Aorta (tissue), 5 donors: ENCODE measurements around the gene MYO3B. TPM values are rescaled to one million over a fixed set of nuclear protein-coding genes. Genes with fewer than 3 reads are reported as not detected.

Source experiments
- ATAC-seq: fragments of 200-7000 bp; cut with Tn5 transposase; one replicate; pipeline ENCODE4 v1.9.1; 2022; ENCODE audit warnings: moderate library complexity; ENCODE audit not compliant: low FRiP score
- DNase-seq, 2 donors: peaks; one replicate each; pipeline ENCODE4 v3.0.0-alpha.2; 2020
- H3K27ac ChIP-seq, 2 donors: one replicate each; pipeline ENCODE4 v1.5.1; 2013; ENCODE audit warnings: low read length in 2 of 2, mild to moderate bottlenecking in 2 of 2, moderate library complexity in 2 of 2, control low read depth in 1 of 2, inconsistent platforms in 1 of 2, low read depth in 1 of 2
- H3K27me3 ChIP-seq, 2 donors: one replicate each; pipeline ENCODE4 v1.6.1; 2013; ENCODE audit warnings: control low read depth in 1 of 2, low read length in 1 of 2, mild to moderate bottlenecking in 1 of 2, moderate library complexity in 1 of 2; ENCODE audit not compliant: insufficient read depth in 2 of 2, control insufficient read depth in 1 of 2
- H3K36me3 ChIP-seq, 2 donors: one replicate each; pipeline ENCODE4 v1.6.1; 2013; ENCODE audit warnings: control low read depth in 1 of 2, low read length in 1 of 2, mild to moderate bottlenecking in 1 of 2; ENCODE audit not compliant: insufficient read depth in 2 of 2, control insufficient read depth in 1 of 2
- H3K4me1 ChIP-seq, 2 donors: one replicate each; pipeline ENCODE4 v1.6.1; 2013; ENCODE audit warnings: low read length in 2 of 2, control low read depth in 1 of 2, mild to moderate bottlenecking in 1 of 2, moderate library complexity in 1 of 2; ENCODE audit not compliant: insufficient read depth in 2 of 2, control insufficient read depth in 1 of 2
- H3K4me3 ChIP-seq, 2 donors: one replicate each; pipeline ENCODE4 v1.5.1; 2013; ENCODE audit warnings: low read length in 2 of 2, control low read depth in 1 of 2, mild to moderate bottlenecking in 1 of 2
- H3K9me3 ChIP-seq: one replicate; pipeline ENCODE4 v1.6.1; 2013; ENCODE audit warnings: mild to moderate bottlenecking, low read length; ENCODE audit not compliant: control insufficient read depth
- WGBS, 2 donors: extraction: QIAGEN DNeasy Blood & Tissue Kit; methylation state at CpG; one replicate each; pipeline ENCODE4 v1.1.7; 2013; 5-methylcytosine and 5-hydroxymethylcytosine counted together
- intact Hi-C, 2 donors: fragments of 100-400 bp; cut with DNase I; formaldehyde crosslinking; loops; one replicate each; pipeline versions ENCODE4 v1.14.2 to v1.15.0; 2022
- polyA plus RNA-seq, 2 donors: library from polyadenylated mRNA; stranded (reverse); fragments of 200-250 nt; gene quantifications; one replicate each; pipeline ENCODE4 v1.2.3, GENCODE V29; 2013
- total RNA-seq, 2 donors: library from RNA; stranded (reverse); fragmentation: NEBNext Ultra II Directional; extraction: Animal tissue kit (Norgen Biotek cat#: 25700); gene quantifications; one replicate each; pipeline ENCODE4 v1.2.1, GENCODE V29; 2021
- donor health status: healthy with polysubstance abuse.
- donor health status: Bipolar disorder and iron deficiency.
- donor health status: DM: no; HTN: no; CAD: no.
- donor health status: DM: no; HTN: no; CAD: no.
- donor health status: DM: yes; HTN: yes; CAD: no.

Gene MYO3B
- total and polyA plus RNA-seq, 4 donors, result 0.05 to 0.32 TPM; not detected in 2

- H3K27me3 ChIP-seq, result peaks cover 0 to 4% of the 10 kb centered on the region in 2 donors
Measured at GRCh38 chr2:170518911-170519310, 341.0 kb downstream of the MYO3B start.

GRCh38 chr2:170521299-170521698, 343.4 kb downstream of the MYO3B start:
- H3K4me3 ChIP-seq, result no peak overlapping the region
- H3K4me1 ChIP-seq, result peaks cover 3 to 9% of the 10 kb centered on the region in 2 donors
- H3K36me3 ChIP-seq, result no peaks in the 10 kb centered on the region
- ATAC-seq (no peak), DNase-seq (no peak)
- no peak overlapping the region for H3K27ac ChIP-seq
- 92 to 97% methylated on average over 2 of the region's 2 CpGs for WGBS, 2 donors
- H3K9me3 ChIP-seq, result no peaks in the 10 kb centered on the region
- H3K27me3 ChIP-seq, result peaks cover 0 to 4% of the 10 kb centered on the region in 2 donors
- intact Hi-C loops, result no loop called here

More at GRCh38 chr2:170518911-170519310, 341.0 kb downstream of the MYO3B start:
- DNase-seq, result no peak
- WGBS, 2 donors, result 75 to 88% methylated on average over 2 of the region's 2 CpGs
- no peaks in the 10 kb centered on the region for H3K4me1 ChIP-seq
- no peak overlapping the region for H3K4me3 ChIP-seq
- H3K36me3 ChIP-seq, result no peaks in the 10 kb centered on the region
- H3K27ac ChIP-seq, result no peak overlapping the region
- no peaks in the 10 kb centered on the region for H3K9me3 ChIP-seq
- ATAC-seq, result no peak
- intact Hi-C loops, result no loop called here

GRCh38 chr2:170523506-170523905, 345.6 kb downstream of the MYO3B start:
- no peak for DNase-seq
- H3K4me3 ChIP-seq, result no peak overlapping the region
- 87 to 89% methylated on average over 4 of the region's 4 CpGs for WGBS, 2 donors
- peaks cover 0 to 4% of the 10 kb centered on the region in 2 donors for H3K27me3 ChIP-seq
- no peaks in the 10 kb centered on the region for H3K9me3 ChIP-seq
- H3K4me1 ChIP-seq, result peaks cover 3 to 12% of the 10 kb centered on the region in 2 donors
- no peak overlapping the region for H3K27ac ChIP-seq
- intact Hi-C loops, result loop anchor here in 1 of 2 donors (1.0 kb wide), 1 partner anchor 17 kb away; no protein-coding TSS in a partner anchor
- ATAC-seq, result no peak
- H3K36me3 ChIP-seq, result no peaks in the 10 kb centered on the region

GRCh38 chr2:170524828-170525565, 347.1 kb downstream of the MYO3B start:
- Histone ChIP-seq H3K4me1 (peaks cover 3 to 12% of the 10 kb centered on the region in 2 donors), H3K27me3 (no peaks in the 10 kb centered on the region), H3K27ac (no peak overlapping the region), H3K4me3 (no peak overlapping the region), H3K9me3 (no peaks in the 10 kb centered on the region), H3K36me3 (no peaks in the 10 kb centered on the region)
- intact Hi-C loops, result no loop called here
- 8 to 10% methylated on average over 2 of the region's 2 CpGs for WGBS, 2 donors
- ATAC-seq (no peak), DNase-seq (no peak)

- WGBS, 2 donors, result 15% methylated on average over 5 of the region's 5 CpGs
- ATAC-seq, result peak; percentile 87
- H3K27ac ChIP-seq, result peak overlapping the region in 1 of 2 donors; percentile 85
- DNase-seq, result peak; percentile 87 to 89
- H3K9me3 ChIP-seq, result no peaks in the 10 kb centered on the region
- no peaks in the 10 kb centered on the region for H3K36me3 ChIP-seq
- H3K4me3 ChIP-seq, result no peak overlapping the region
- peaks cover 3 to 13% of the 10 kb centered on the region in 2 donors for H3K4me1 ChIP-seq
- intact Hi-C loops, result no loop called here
- H3K27me3 ChIP-seq, result no peaks in the 10 kb centered on the region
Measured at GRCh38 chr2:170525566-170525900, 347.6 kb downstream of the MYO3B start.

- Histone ChIP-seq H3K27ac (peak overlapping the region in 1 of 2 donors; percentile 59), H3K27me3 (no peaks in the 10 kb centered on the region), H3K4me3 (peak overlapping the region in 1 of 2 donors; percentile 24), H3K4me1 (peaks cover 3 to 9% of the 10 kb centered on the region in 2 donors), H3K9me3 (no peaks in the 10 kb centered on the region), H3K36me3 (no peaks in the 10 kb centered on the region)
- DNase-seq, result peak; percentile 70 to 85
- ATAC-seq, result peak; percentile 80
- 2 to 3% methylated on average over 7 of the region's 7 CpGs for whole genome bisulfite sequencing, 2 donors
- intact Hi-C loops, result no loop called here
Measured at GRCh38 chr2:170530284-170530745, 352.4 kb downstream of the MYO3B start.

DNA sequence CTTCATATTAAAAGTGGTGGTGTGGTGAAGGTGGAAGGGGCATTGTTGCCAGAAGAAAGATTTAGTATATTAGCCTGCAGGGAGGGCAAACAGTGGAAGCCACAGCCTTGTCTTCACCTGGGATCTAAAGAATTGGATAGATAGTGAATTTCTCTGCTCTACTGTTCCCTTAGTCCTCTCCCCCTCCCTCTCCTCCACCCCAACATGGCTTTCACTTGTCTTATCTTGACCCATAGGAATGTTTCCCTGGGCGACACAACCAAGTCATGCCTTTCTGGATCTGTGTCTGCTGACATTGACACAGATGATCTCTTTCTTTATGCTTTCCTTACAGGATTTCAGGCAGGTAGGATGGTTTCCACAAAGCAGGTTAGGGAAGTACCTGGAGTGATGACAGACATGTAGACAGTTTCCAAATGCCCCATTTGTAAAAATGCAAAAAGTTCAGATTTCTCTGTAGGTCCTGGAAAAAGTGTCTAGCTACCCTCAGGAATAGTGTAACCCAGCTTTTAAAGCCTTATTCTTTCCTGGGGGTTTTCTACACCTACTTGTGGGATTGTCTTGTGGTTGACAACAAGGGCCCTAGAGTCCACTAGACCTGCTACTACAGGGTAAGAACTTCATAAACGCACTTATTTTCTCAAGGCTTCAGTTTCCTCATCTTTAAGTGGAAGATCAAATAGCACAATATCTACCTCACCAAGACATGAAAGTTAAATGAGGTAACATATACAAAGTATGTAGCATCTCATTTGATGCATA, 353.0 kb downstream of the MYO3B start:
- no peaks in the 10 kb centered on the region for H3K27me3 ChIP-seq
- H3K27ac ChIP-seq, result no peak overlapping the region
- intact Hi-C loops, result no loop called here
- no peak overlapping the region for H3K4me3 ChIP-seq
- 6 to 15% methylated on average over 2 of the region's 2 CpGs for WGBS, 2 donors
- H3K4me1 ChIP-seq, result peaks cover 0 to 6% of the 10 kb centered on the region in 2 donors
- ATAC-seq (no peak), DNase-seq (no peak)
- H3K9me3 ChIP-seq, result no peaks in the 10 kb centered on the region
- H3K36me3 ChIP-seq, result no peaks in the 10 kb centered on the region

DNA sequence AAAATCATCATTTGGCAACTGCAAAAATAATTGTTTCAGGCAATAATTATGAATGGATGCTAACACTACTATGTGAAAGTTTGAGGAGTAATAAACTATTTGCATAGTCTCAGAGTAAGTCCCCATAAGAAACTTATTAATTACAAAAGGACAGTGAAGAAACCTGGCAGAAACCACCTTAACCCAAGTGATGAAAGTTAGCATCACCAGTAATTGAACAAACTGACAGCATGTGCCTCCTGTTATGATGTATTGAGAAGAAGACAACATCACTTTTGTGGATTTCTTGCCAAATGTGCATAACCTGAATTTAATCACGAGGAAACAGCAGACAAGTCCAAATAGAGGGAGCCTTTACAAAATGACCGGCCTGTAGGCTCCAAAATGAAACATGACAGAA, 353.9 kb downstream of the MYO3B start:
- H3K36me3 ChIP-seq, result no peaks in the 10 kb centered on the region
- peaks cover 0 to 6% of the 10 kb centered on the region in 2 donors for H3K4me1 ChIP-seq
- no peak overlapping the region for H3K4me3 ChIP-seq
- no peak for DNase-seq
- H3K27me3 ChIP-seq, result no peaks in the 10 kb centered on the region
- H3K9me3 ChIP-seq, result no peaks in the 10 kb centered on the region
- intact Hi-C loops, result no loop called here
- WGBS, 2 donors, result 78 to 83% methylated on average over 2 of the region's 2 CpGs
- ATAC-seq, result no peak
- H3K27ac ChIP-seq, result no peak overlapping the region
